GM13977 (cell line): ENCODE results near the gene NUDT9.
A peak's percentile ranks its signal among the peaks of the same experiment; 100 is the strongest.
"Not testable (repeated sequence)": the region's sequence is repeated elsewhere in the genome, so short reads cannot be mapped to it uniquely, and the experiment has no call there.

Experiments
- DNase-seq: peaks from one replicate; pipeline ENCODE4 v3.0.0; 2012; ENCODE audit warnings: low spot score
- in situ Hi-C: fragments of 300-500 bp; cut with MboI; formaldehyde crosslinking; loops from one replicate; pipeline ENCODE4 v1.12.0; 2022; ENCODE audit warnings: low sequenced_read_pairs, low pct_unique_long_range_greater_than_20kb, mixed read lengths, inconsistent platforms; ENCODE audit not compliant: unreplicated experiment
- TF ChIP-seq, protein P1 (sequence below): IDR thresholded peaks from 2 replicates; pipeline ENCODE4 v1.5.1; 2012; ENCODE audit warnings: mild to moderate bottlenecking, control low read depth; ENCODE audit not compliant: insufficient read depth; ENCODE audit errors: extremely low read depth, missing control alignments

NUDT9 gene

DNA sequence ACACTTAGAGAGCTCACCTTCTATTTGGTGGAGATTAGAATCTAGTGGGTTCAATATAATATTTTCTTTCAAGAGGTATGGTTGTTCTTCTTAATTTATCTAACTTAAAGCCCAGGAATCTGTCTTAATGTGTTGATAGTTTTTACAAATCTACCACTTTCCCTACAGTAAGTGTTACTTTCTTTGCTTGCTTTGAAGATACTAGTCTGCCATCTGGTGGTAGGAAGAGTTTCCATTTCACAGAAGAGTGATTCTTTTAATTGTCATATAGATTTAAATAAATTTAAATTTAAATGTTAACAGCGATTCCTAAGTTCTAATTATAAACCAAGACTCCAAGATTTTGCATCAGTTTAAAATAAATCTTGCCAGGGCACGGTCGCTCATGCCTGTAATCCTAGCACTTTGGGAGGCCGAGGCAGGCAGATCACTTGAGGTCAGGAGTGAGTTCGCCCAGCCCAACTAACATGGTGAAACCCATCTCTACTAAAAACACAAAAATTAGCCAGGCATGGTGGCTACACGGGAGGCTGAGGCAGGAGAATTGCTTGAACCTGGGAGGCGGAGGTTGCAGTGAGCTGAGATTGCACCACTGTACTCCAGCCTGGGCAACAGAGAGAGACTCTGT lies 43.5 kb downstream of the NUDT9 start:
- in situ Hi-C loops: loop anchor here (10.0 kb wide), 1 partner anchor 91 kb away; no protein-coding TSS in a partner anchor
- DNase-seq: peak; percentile 46
- TF ChIP-seq, protein P1, sequence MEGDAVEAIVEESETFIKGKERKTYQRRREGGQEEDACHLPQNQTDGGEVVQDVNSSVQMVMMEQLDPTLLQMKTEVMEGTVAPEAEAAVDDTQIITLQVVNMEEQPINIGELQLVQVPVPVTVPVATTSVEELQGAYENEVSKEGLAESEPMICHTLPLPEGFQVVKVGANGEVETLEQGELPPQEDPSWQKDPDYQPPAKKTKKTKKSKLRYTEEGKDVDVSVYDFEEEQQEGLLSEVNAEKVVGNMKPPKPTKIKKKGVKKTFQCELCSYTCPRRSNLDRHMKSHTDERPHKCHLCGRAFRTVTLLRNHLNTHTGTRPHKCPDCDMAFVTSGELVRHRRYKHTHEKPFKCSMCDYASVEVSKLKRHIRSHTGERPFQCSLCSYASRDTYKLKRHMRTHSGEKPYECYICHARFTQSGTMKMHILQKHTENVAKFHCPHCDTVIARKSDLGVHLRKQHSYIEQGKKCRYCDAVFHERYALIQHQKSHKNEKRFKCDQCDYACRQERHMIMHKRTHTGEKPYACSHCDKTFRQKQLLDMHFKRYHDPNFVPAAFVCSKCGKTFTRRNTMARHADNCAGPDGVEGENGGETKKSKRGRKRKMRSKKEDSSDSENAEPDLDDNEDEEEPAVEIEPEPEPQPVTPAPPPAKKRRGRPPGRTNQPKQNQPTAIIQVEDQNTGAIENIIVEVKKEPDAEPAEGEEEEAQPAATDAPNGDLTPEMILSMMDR: peak; percentile 58

DNA sequence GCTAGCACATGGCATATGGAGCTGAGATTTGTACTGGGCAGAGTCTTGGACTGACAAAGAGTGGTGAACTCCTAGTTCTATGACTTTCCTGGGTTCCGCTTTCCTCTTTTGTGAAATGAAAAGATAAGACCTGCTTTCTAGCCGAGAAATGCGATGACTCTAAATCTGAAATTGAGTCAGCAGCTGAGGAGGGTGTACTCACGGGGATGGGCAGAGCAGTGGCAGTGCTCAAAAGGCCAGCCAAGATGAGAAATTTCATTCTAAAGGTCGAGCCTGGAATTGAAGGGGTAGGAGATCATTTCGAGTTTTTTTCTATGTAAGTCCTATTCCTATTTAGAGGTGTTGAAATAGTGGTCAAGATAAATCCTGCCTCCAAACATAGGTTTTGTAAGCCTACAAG lies 47.0 kb downstream of the NUDT9 start:
- in situ Hi-C loops: loop anchor here (10.0 kb wide), 1 partner anchor 95 kb away; no protein-coding TSS in a partner anchor
- TF ChIP-seq, protein P1: no peak
- DNase-seq: no peak

GRCh38 chr4:87476934-87477333 lies 54.6 kb downstream of the NUDT9 start:
- in situ Hi-C loops: no loop called here
- TF ChIP-seq, protein P1: no peak
- DNase-seq: no peak

DNA sequence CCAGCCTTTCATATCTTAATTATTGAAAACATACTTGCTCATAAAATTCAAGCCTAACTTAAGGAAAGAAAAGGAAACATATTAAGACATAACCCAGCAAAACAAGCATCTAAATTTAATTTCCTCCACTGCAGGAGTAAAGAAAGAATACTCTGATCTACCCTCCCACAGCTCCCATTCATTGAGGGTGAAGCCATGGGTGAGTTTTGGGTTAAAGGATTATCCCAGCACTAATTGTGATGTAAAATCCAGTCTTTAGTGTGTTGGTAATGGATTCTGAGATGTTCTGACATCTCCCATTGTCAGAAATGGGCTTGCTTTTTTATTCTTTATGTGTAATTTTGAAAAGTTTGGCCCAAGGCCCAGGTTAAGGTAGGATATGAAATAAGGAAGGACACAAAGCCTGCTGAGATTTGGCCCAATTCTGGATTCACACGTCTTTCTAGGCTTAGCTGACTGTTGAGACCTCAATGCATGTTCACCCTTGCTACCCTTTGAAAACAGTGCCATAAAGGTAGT lies 56.4 kb downstream of the NUDT9 start:
- in situ Hi-C loops: no loop called here
- TF ChIP-seq, protein P1: no peak
- DNase-seq: no peak

GRCh38 chr4:87481377-87481776 lies 59.0 kb downstream of the NUDT9 start:
- TF ChIP-seq, protein P1: no peak
- in situ Hi-C loops: no loop called here
- DNase-seq: no peak

DNA sequence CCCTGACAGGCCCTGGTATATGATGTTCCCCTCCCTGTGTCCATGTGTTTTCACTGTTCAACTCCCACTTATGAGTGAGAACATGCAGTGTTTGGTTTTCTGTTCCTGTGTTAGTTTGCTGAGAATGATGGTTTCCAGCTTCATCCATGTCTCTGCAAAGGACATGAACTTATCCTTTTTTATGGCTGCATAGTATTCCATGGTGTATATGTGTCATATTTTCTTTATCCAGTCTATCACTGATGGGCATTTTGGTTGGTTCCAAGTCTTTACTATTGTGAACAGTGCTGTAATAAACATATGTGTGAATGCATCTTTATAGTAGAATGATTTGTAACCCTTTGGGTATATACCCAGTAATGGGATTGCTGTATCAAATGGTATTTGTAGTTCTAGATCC lies 60.9 kb downstream of the NUDT9 start:
- in situ Hi-C loops, DNase-seq: not testable (repeated sequence)

- DNase-seq, in situ Hi-C loops: not testable (repeated sequence)
Observed at GRCh38 chr4:87488666-87489065, 66.3 kb downstream of the NUDT9 start.

DNA sequence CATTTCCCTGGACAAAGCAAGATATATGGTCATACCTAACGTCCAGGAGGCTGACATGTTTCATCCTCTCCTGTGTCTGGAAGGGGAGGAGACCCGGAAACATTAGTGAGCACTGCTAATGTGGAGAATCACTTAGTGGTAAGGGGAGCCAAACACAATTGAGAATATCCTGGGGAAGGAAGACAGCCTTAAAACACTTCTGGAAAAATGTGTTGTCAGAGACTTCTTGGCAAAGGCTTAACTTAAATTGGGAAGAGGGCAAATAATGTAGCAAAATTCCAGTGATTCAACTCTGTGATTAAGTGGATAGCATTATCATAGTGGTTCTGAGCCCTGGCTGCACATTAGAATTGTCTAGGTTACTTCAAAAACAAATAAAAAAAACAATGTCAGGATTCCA lies 67.3 kb downstream of the NUDT9 start:
- in situ Hi-C loops: no loop called here
- no peak for DNase-seq
- TF ChIP-seq, protein P1: no peak
